Erythroblast (primary cell): ENCODE data around the gene MEGF11.

Source experiments
- GATA1 ChIP-seq: IDR thresholded peaks from 2 replicates; pipeline ENCODE4 v1.6.1; 2011; ENCODE audit warnings: low read depth, mild to moderate bottlenecking, control low read depth, low read length, moderate library complexity
- POLR2A ChIP-seq: IDR thresholded peaks from 2 replicates; pipeline ENCODE4 v1.6.1; 2011; ENCODE audit warnings: mild to moderate bottlenecking, low read length

GRCh38 chr15:65883571-65883970 lies 370.0 kb downstream of the MEGF11 start:
- TF ChIP-seq POLR2A (no peak), GATA1 (no peak)
